Thoracic aorta (tissue), 2 donors: ENCODE measurements around the gene MYH10. TPM values are rescaled to one million over a fixed set of nuclear protein-coding genes. Genes with fewer than 3 reads are reported as not detected.

Experiments used
- ATAC-seq: fragments of 150-250 bp; one replicate; pipeline ENCODE4 v1.8.0; 2017; ENCODE audit warnings: low read depth; ENCODE audit not compliant: insufficient number of reproducible peaks, low FRiP score
- DNase-seq: peaks from one replicate; pipeline ENCODE4 v3.0.0-alpha.2; 2020; ENCODE audit warnings: low spot score
- H3K27ac ChIP-seq, 2 donors: fragments of 200-600 bp; sonication (generic); 1 replicate in 1 of 2; 2 replicates in 1 of 2; pipeline ENCODE4 v1.5.1; 2016; ENCODE audit warnings: mild to moderate bottlenecking in 2 of 2, moderate library complexity in 2 of 2
- H3K27me3 ChIP-seq: fragments of 200-600 bp; sonication (generic); replicated peaks from 2 replicates; pipeline ENCODE4 v1.6.0; 2016; ENCODE audit warnings: mild to moderate bottlenecking; ENCODE audit not compliant: insufficient read depth
- H3K36me3 ChIP-seq: fragments of 200-600 bp; sonication (generic); one replicate; pipeline ENCODE4 v1.5.1; 2016
- H3K4me1 ChIP-seq, 2 donors: fragments of 200-600 bp; sonication (generic); 1 replicate in 1 of 2; 2 replicates in 1 of 2; pipeline versions ENCODE4 v1.5.1 to v1.6.0; 2016; ENCODE audit warnings: low read depth in 2 of 2, mild to moderate bottlenecking in 1 of 2; ENCODE audit not compliant: control insufficient read depth in 1 of 2
- H3K4me3 ChIP-seq: fragments of 200-600 bp; sonication (generic); 2 replicates; pipeline ENCODE4 v1.5.1; 2016; ENCODE audit warnings: mild to moderate bottlenecking
- H3K9me3 ChIP-seq: fragments of 200-600 bp; sonication (generic); 2 replicates; pipeline ENCODE4 v1.5.1; 2016
- CTCF ChIP-seq: fragments of 200-600 bp; sonication (generic); IDR thresholded peaks from one replicate; pipeline ENCODE4 v1.5.1; 2019; ENCODE audit warnings: antibody characterized with exemption
- total RNA-seq, 2 donors: library from RNA; depleted of rRNA; stranded (reverse); fragments of >200 nt; gene quantifications; one replicate each; pipeline versions ENCODE4 v1.1.0 to v1.2.3, GENCODE V29; 2016

MYH10 gene
- total RNA-seq, 2 donors from 2014 or later = 1,436 to 1,719 TPM

GRCh38 chr17:8494021-8494420 lies 136.5 kb downstream of the MYH10 start:
- DNase-seq = no peak
- H3K9me3 ChIP-seq = no peaks in the 10 kb centered on the region
- no peaks in the 10 kb centered on the region for H3K27me3 ChIP-seq
- ATAC-seq = no peak
- peaks cover 88% of the 10 kb centered on the region for H3K36me3 ChIP-seq
- H3K27ac ChIP-seq = peak overlapping the region in 1 of 2 donors; percentile 18
- TF ChIP-seq CTCF = no peak
- peaks cover 0 to 22% of the 10 kb centered on the region in 2 donors for H3K4me1 ChIP-seq
- no peak overlapping the region for H3K4me3 ChIP-seq

GRCh38 chr17:8492121-8492520 lies 138.4 kb downstream of the MYH10 start:
- DNase-seq (no peak), ATAC-seq (no peak)
- no peak for TF ChIP-seq CTCF
- Histone ChIP-seq H3K4me3 (no peak overlapping the region), H3K9me3 (no peaks in the 10 kb centered on the region), H3K36me3 (peaks cover 94% of the 10 kb centered on the region), H3K27ac (peak overlapping the region in 1 of 2 donors; percentile 40), H3K27me3 (no peaks in the 10 kb centered on the region), H3K4me1 (peaks cover 0 to 28% of the 10 kb centered on the region in 2 donors)

GRCh38 chr17:8490256-8491023 lies 140.1 kb downstream of the MYH10 start:
- H3K9me3 ChIP-seq = no peaks in the 10 kb centered on the region
- DNase-seq (no peak), ATAC-seq (no peak)
- peaks cover 0 to 28% of the 10 kb centered on the region in 2 donors for H3K4me1 ChIP-seq
- no peaks in the 10 kb centered on the region for H3K27me3 ChIP-seq
- H3K36me3 ChIP-seq = peaks cover 92% of the 10 kb centered on the region
- no peak for TF ChIP-seq CTCF
- peak overlapping the region in 1 of 2 donors; percentile 40 for H3K27ac ChIP-seq
- no peak overlapping the region for H3K4me3 ChIP-seq

GRCh38 chr17:8489841-8490240 lies 140.7 kb downstream of the MYH10 start:
- ATAC-seq (no peak), DNase-seq (no peak)
- Histone ChIP-seq H3K27me3 (no peaks in the 10 kb centered on the region), H3K27ac (peak overlapping the region in 1 of 2 donors; percentile 54), H3K36me3 (peaks cover 92% of the 10 kb centered on the region), H3K4me1 (peaks cover 0 to 28% of the 10 kb centered on the region in 2 donors), H3K4me3 (no peak overlapping the region), H3K9me3 (no peaks in the 10 kb centered on the region)
- TF ChIP-seq CTCF = no peak

- no peaks in the 10 kb centered on the region for H3K27me3 ChIP-seq
- H3K4me3 ChIP-seq = no peak overlapping the region
- no peaks in the 10 kb centered on the region for H3K9me3 ChIP-seq
- H3K4me1 ChIP-seq = peaks cover 0 to 28% of the 10 kb centered on the region in 2 donors
- H3K36me3 ChIP-seq = peaks cover 92% of the 10 kb centered on the region
- H3K27ac ChIP-seq = peak overlapping the region; percentile 54 to 63
- no peak for TF ChIP-seq CTCF
- DNase-seq = peak; percentile 70
- ATAC-seq = no peak
These were observed 141.6 kb downstream of the MYH10 start for GRCh38 chr17:8488901-8489300.
